NCI-H1930 (cell line): ENCODE data around the gene CLDN24.

ENCODE experiments used
- DNase-seq, 2 experiments: peaks; one replicate each; lab custom pipeline; 2025; lab: John Stamatoyannopoulos, UW

CLDN24 gene

DNA sequence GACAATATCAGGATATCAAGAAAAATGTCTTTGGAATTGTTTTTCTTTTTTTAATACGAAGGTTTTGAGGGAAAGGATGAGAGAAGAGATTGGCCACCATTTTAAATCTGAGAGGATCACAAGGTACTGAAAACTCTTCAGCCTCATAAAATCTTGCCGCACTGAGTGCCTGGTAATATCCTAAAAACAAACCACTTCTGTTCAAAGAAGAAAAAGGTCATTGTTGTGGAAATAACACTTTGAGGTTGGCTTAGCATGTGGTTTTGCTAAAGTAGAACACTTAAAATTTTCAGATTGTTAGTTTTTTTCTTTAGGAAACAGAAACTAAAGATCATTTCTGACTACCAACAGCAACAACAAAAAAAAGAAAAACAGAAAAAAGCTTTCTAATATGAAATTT is 1.1 kb downstream of the CLDN24 start:
- no peak for DNase-seq

DNA sequence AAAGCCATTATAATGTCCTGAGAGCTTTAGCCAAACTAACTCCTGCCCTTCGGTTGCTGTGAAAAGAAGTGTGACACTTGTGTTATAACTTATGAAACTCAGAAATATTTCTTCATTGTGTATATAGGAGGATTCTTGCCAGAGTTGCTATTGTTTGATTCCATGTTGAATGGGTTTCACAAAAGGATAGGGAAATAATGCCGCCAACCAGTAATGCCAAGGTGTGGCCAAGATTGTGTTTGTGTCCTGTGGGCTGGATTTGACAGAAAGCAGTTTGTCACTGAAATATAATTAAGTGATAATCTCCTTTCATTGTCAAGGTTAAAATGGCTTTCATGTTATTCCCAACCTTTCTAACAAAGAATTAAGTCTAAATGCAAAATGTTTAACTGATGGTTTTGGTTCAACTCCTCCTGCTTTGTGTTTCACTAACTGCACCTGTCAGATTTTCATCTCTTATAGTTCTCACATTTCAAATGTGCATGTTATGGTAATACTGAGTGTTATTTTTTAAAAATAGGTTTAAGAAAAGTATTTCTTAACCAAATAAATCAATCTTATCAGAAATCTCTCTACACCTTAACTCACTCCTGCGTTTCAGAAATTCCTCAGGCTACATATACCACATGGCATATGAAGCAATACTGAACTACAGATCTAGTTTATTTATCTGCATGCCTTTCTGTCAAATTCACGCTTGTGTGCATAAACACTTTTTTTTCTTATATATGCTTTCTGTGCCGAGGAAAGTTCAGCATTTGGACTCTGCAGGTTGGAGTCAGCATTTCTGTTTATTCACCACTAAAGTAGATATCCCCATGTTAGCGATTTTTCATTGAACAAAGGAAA is 1.8 kb downstream of the CLDN24 start, which contains the start of gene CLDN22:
TSS of gene CLDN22 (minus strand) at position 66 of the 849 bp plus-strand sequence. CDS start at position 8, 58 bp downstream.
- no peak for DNase-seq

DNA sequence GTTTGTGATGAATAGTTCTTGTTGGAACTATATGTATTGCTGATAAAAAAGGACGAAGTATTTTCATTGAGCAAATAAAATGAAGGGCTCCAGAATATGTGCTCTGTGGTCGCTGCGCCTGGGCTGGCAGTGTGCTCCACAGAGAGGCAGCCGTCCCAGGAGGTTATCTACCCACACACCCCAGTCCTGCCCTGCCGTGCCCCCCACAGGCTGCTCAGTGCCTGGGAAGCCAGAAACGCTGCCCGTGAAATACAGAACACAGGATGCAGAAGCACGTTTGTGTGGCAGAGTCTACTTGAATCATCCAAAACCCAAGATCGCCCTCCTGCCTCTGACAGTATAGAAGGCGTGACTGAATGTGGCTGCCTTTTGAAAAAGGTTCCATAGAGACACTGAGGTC is 3.6 kb downstream of the CLDN24 start:
- no peak for DNase-seq

DNA sequence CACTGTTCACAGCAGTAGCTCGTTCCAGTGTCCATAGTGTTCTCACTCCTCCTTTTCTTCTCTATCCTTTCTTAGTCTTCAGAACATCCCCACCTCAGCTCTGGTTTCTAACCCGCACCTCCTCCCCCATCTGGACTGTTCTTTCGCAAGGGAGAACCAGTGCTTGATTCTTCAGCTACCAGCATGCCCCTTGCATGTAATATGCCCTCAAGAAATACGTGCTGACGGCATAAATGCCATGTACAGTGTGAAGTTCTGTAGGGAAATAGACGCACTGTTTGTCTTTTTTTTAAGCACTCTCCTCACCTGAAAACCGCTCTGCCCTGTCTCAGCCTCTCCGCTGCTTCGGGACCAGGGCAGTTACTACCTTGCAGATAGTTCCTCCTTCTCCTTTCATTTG is 7.4 kb downstream of the CLDN24 start:
- DNase-seq, result no peak

DNA sequence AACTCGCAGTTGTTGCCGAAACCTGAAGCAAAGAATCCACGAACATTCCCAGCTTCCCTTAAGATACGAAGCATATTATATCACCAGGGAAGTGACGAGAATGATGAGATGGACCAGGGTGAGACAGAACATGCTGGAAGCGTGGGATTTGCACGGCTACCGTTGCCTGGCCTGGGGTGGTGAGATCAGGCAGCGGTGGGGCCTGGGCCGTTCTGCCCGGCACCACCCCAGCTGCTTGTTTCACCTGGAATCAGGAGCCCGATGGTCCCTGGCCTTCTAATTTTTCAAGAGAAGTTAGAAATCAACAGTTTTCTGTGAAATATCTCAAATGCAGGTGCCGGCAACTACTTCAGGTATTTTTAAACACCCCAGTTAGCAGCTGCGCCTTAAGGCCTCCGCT is 7.9 kb downstream of the CLDN24 start:
- no peak for DNase-seq

DNA sequence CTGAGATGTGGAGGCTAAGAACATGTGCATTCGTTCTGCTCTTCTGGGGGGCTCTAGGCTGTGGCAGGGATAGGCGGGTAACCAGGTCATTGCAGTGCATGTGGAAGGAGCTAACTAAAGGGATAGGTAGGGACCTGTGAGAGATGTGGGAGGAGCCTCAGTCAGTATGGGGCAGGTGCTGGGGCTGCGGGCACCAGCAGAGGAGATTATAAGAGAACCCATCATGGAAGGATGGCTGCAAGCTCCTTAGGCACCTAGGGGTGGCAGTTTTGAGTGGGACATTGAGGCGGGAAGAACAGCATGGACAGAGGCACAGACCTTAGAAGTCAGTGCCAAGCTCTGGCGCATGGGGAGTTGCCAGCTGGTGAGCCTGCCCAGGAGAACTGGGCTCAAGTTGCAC is 9.4 kb downstream of the CLDN24 start:
- DNase-seq, result no peak

DNA sequence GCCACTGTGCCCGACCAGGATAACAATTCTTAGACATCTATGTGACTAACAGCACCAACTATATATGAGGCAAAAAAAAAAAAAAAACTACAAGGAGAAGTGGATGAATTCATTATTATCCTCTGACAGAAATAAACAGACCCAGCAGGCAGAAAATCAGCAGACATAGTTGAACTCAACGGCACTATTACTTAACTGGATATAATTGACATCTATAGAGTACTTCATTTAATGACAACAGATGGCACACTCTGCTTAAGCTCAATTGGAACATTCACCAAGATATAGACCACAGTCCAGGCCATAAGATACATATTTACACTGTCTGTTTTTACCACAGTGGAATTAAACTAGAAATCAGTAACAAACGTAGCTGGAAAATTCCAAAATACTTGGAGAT is 15.4 kb downstream of the CLDN24 start:
- no peak for DNase-seq

DNA sequence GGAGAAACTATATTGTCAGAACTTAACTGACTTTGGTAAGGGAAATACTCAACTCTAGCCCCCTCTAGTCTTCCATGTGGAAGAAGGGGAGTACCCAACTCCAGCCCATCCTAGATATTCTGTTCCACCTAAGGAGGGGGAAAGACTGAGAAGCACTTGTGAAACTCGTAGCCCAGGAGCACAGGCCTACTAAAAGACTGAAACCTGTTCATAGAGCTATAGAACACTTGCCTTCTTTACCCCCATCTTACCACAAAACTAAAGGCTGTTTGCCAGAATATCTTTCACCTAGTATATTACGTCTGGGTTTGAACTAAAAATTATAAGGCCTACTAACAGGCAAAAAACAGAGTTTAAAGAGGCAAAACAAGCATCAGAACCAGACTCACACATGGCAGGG is 17.7 kb downstream of the CLDN24 start:
- DNase-seq, result no peak

DNA sequence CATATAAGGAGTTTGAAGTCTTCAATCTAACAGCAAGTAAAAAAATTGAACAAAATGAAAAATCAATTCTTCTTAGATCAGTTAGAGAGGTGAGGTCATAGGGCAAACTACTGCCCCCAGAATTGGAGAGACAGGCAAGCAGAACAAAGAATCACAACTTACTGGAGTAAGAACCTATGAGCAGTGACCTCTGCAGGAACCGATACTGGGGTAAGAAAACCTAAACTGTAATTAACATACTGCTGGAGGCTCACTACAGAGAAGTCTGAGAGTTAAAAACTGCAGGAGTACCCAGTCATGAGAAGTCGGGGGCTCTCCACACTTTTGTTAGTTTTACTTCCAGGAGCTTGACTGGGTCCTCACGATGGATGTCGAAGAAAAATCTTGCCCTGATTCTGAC is 18.2 kb downstream of the CLDN24 start:
- DNase-seq, result no peak

DNA sequence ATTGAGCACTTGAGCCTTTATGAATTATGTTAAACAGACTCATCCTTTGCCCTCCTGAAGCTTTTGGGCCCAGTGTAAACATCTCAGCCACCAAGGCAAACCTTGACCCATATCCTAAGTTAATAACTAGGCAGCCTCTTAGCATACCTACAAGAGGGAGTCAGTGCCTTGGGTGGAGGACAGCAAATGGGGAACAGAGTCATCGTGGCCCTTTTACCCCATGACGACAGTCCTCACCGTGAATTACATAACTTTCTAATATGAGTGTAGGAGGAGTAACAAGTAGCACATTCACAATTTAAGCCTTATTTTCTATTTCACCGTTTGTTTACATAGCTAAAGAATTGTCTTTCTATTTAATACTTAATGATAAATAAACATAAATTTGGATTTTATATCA is 18.9 kb downstream of the CLDN24 start:
- no peak for DNase-seq

DNA sequence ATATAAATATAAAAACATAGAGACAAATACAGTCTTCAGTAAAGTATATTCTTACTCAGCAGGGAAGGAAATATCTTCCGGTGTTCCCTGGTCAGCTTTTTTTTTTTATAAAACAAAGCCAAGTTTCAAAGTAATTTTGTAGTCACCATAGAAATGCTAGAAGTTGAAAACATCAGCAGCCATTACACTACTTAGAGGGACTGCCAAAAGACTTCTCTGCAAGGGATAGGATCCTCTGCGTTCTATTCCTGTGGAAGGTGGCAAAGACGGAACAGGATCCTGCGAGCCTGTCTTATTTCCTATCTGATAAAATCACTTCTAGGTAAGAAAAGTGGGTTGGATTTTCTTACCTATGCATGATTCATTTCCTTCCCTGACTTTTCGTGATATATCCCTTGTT is 21.6 kb downstream of the CLDN24 start:
- no peak for DNase-seq

DNA sequence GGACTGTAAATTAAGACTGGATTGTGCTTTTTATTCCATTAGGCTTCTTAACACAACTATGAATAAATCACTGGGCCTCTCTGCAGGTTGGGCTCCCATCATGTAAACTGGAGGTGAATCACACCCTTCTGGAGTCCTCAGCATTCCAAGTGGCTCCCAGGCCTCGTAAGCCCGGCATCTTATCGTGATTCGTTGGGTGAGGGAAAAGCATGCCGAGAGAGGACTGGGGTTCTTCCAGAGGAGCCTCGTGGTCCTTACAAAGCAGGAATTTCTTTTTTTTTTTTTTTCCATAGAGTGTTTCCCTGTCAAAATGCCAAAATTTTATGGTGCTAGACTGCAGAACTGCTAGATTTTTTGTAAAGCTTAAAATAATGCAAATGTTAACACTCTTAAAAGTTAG is 22.2 kb downstream of the CLDN24 start:
- no peak for DNase-seq

DNA sequence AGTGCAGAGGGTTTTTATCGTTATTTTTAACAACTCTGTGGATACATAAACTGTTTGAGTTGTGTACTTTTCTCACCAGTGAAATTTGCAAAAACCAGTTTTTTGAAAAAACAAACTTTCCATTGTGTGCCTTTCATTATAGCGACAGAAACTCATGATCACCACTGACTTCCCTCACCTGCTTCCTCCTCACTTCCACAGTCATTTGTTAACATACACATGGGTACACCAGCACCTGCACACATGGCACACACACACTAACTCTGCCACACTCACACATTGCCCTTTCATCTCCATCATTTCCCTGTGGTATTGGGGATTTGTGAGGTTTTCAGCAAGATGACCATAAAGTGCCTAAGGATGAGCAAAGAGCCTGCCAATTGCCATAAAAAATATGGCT is 22.8 kb downstream of the CLDN24 start:
- no peak for DNase-seq

DNA sequence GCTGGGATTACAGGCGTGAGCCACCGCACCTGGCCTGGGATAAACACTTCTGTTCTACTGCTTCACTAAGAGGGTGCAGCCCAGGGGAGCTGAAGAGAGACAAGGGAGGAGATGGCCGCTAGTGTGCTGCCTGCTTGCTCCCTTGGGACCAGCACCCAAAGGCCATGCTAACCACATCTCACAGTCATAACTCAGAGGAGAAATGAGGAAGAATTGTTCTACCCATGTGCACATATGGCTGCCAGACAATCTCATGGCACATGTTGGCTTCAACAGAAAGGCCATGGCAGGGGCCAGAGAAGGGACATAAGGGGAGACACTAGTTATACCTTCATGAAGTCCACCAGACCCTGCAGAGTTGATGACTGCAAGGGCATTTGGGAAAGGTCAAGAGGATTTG is 24.6 kb downstream of the CLDN24 start:
- DNase-seq, result no peak

DNA sequence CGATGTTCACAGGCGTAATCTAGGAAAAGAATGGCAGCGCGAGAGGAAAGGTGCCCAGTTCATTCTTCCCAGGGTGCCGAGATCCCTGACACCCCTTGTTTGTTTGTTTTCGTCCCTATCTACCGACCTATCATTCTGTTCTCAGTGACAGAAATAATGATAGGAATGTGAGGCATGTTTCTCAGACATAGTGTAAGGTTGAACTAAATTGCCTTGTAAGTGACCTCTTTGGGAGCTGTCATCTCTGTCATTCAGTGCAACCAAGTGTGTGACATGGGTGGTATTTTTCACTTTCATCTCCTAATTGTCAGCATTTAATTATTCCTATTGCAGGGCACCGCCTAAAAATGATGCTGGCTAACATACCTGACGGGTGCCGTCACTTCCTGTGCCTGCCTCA is 26.5 kb downstream of the CLDN24 start:
- DNase-seq, result no peak

DNA sequence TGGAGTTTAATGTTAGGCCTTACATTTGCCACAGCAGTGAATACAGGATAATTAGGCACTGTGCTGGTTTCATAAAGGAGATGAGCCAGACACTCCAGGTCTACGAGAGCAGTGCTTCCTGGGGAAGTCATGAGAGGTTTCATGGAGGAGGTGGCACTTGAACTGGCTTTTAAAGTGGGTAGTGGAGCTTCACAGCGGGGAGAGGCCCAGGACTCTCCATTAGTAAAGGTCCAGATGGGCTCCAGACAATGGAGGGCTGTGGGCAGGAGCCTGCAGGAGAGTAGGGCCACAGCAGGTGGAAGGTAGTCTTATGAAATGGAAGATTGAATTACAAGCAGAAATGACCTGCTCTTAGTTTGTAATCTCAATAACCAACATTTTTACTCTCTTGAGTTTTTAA is 31.2 kb downstream of the CLDN24 start:
- no peak for DNase-seq

DNA sequence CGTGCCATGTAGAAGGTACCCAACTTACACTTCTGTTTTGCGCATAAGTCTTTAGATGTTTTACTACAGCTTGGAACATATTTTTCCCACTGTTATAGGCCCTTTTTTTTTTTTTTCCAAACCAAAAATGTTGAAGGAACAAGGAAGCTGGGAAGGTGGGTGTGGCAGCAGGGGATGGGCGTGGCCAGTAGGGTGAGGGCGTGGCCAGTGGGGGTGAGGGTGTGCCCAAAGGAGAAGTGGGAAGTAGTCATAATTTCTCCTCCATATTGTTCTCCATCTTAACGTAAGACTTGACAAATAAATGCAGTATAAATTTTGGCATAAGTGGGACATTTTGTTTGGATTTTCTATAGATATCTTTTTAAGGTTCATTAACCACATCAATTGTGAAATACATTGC is 32.5 kb downstream of the CLDN24 start:
- no peak for DNase-seq

DNA sequence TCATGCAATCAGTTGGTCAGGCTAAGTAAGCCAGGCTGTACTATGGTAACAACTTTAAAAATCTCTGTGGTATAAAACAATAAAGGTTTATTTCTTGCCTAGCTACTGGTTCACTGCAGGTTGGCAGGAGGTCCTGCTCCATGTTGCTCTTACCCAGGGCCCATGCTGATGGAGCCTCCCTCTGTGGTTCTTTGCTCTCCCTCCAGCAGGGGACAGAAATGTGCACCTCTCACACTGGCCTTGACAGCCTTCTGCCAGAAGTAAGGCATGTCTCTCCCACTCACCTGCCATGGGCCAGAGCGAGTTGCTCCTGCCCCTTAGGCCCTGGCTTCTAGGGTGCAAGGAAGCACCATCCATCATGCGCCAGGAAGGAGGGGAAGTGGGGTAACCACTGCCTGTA is 33.3 kb downstream of the CLDN24 start:
- DNase-seq, result no peak

DNA sequence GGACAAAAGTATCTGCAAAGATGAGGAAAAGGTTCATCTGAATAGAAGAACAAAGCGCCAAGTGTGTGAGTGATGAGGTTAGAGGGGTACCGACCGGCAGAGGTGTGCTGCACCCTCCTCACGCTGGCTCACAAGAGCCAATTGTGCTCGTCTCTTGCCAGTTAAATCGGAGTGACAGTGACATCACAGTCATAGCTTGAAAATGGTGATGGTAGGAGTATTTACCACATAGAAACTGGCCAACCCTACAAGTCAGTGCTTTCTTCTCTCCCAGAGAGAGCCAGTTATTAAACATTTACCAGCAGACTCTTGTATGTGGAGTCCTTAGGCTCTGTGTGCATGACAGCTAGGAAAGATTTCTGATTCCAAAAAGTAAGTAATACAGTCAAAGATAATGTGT is 34.5 kb downstream of the CLDN24 start:
- no peak for DNase-seq

DNA sequence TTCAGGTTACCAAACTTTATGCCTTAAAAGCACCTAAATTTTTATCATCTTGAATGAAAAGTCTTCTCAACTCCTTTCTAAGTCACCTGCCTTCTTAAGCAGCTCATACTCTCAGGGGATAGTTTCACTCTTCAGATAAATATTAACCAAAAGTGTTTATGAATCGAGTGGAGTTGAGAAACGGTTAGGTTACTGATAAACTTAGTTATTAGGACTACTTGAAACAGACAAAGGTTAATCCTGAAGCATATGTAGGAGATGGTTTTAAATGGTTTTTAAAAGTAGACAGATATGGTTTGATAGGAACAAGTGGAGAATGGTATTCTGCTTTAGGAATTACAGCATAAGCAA is 34.9 kb downstream of the CLDN24 start:
- no peak for DNase-seq

DNA sequence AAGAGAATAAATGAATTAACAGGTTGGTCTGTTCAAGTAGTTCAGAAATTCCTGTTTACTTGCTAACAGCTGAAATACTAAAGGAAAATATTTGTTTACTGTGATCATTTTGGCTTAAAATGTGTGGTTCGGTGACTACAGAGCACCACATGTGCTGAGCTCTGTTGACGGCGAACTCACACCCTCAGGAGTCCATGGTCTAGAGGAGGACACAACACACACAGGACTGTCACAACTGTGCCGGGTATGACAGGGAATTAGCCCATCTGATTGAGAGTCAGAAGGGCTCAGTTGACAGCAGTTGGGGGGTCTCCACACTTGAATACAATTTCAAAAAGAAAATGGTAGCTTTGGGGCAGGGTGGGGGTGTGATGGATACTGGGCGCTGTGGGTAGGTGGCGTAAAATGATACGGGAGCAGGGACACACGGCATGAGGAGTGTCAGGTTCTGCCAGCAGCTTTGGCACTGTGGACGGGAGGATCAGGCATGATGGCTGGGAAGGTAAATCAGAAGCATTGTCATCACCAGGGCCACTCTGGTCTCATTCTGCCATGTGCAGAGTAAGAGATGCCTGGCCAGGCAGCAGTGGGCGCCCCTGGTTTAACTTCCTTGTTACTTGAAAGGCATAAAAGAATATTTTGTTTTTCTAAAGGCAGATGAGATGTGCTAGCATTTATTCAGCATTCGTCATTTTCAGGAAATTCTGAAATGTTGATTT is 35.5 kb downstream of the CLDN24 start:
- DNase-seq, result no peak

DNA sequence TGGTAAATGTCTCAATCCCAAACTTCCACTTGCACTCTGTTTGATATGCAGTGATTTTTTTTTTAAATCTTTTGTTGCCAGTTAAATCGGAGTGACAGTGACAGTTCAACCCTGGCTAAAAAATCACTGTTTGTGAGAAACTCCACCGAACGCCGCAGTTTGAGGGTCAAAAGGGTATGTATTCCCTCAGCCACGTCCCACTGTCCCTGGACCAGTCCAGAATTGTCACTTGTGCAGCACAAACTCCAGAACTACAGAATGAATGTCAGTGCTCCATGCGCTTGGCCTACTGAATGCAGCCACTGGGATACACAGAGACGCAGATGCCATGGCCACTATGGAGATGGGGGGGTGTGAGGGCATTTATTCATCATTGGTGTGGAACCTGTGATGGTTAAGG is 36.3 kb downstream of the CLDN24 start:
- DNase-seq, result no peak

DNA sequence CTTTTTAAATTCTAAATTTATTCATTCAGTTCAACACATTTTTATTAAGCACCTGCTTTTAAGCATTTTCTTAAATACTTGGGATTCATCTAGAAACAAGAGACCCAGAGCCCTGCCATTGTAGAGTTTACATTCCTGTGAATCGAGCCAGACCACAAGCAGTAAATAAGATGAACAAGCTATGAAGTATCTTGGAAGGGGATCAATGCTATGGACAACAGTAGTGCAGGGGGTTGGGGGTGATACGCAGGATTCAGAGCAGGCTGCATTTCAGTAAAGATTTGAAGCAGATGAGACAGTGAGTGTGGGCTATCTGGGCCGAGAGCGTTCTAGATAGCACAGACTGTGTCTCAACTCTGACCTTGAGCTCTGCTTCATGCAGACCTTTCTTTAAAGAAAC is 37.3 kb downstream of the CLDN24 start:
- no peak for DNase-seq
